Parathyroid adenoma (tissue), 2 donors: ENCODE results near the gene CDC42EP1.

Source experiments
- H2AFZ ChIP-seq: fragments of 300-600 bp; sonication (generic); one replicate; pipeline ENCODE4 v1.7.0; 2017; ENCODE audit warnings: antibody characterized with exemption, mild to moderate bottlenecking
- H3K27ac ChIP-seq: fragments of 300-600 bp; sonication (generic); one replicate; pipeline ENCODE4 v1.7.0; 2017
- H3K27me3 ChIP-seq: fragments of 300-600 bp; sonication (generic); one replicate; pipeline ENCODE4 v1.7.0; 2017; ENCODE audit warnings: low read length; ENCODE audit not compliant: control insufficient read depth, insufficient read depth
- H3K36me3 ChIP-seq: fragments of 300-600 bp; sonication (generic); one replicate; pipeline ENCODE4 v1.7.0; 2017; ENCODE audit warnings: low read length; ENCODE audit not compliant: control insufficient read depth, insufficient read depth
- H3K4me1 ChIP-seq: fragments of 300-600 bp; sonication (generic); one replicate; pipeline ENCODE4 v1.7.0; 2017; ENCODE audit warnings: control low read depth
- H3K4me2 ChIP-seq: fragments of 300-600 bp; sonication (generic); one replicate; pipeline ENCODE4 v1.7.0; 2017; ENCODE audit warnings: low read length
- H3K4me3 ChIP-seq: fragments of 300-600 bp; sonication (generic); one replicate; pipeline ENCODE4 v1.7.0; 2017; ENCODE audit warnings: low read depth, low read length
- H3K79me2 ChIP-seq: fragments of 300-600 bp; sonication (generic); one replicate; pipeline ENCODE4 v1.7.0; 2017; ENCODE audit warnings: control low read depth
- H3K9ac ChIP-seq: fragments of 300-600 bp; sonication (generic); one replicate; pipeline ENCODE4 v1.7.0; 2017; ENCODE audit warnings: mild to moderate bottlenecking
- H3K9me3 ChIP-seq: fragments of 300-600 bp; sonication (generic); one replicate; pipeline ENCODE4 v1.7.0; 2017; ENCODE audit warnings: low read length; ENCODE audit not compliant: control insufficient read depth
- CTCF ChIP-seq: fragments of 300-600 bp; sonication (generic); IDR thresholded peaks from one replicate; pipeline ENCODE4 v1.7.0; 2017; ENCODE audit warnings: antibody characterized with exemption, mild to moderate bottlenecking
- donor health status: primary hyperparathyroidism.

The CDC42EP1 gene

GRCh38 chr22:37516456-37516855 is 43.8 kb upstream of the CDC42EP1 start:
- Histone ChIP-seq H3K9me3 (no peaks in the 10 kb centered on the region), H3K27me3 (no peaks in the 10 kb centered on the region), H3K4me3 (no peak overlapping the region), H3K4me2 (no peak overlapping the region), H3K36me3 (no peaks in the 10 kb centered on the region), H3K9ac (no peak overlapping the region), H3K4me1 (no peaks in the 10 kb centered on the region), H3K79me2 (no peaks in the 10 kb centered on the region), H2AFZ (no peak overlapping the region), H3K27ac (no peak overlapping the region)
- TF ChIP-seq CTCF = no peak

- H3K4me3 ChIP-seq = peak overlapping the region; percentile 51
- no peaks in the 10 kb centered on the region for H3K79me2 ChIP-seq
- H3K36me3 ChIP-seq = no peaks in the 10 kb centered on the region
- H3K9ac ChIP-seq = no peak overlapping the region
- peak overlapping the region; percentile 73 for H3K4me2 ChIP-seq
- no peak overlapping the region for H2AFZ ChIP-seq
- TF ChIP-seq CTCF = no peak
- no peaks in the 10 kb centered on the region for H3K27me3 ChIP-seq
- no peaks in the 10 kb centered on the region for H3K9me3 ChIP-seq
- no peak overlapping the region for H3K27ac ChIP-seq
- H3K4me1 ChIP-seq = no peaks in the 10 kb centered on the region
Observed at GRCh38 chr22:37517826-37518450, 42.3 kb upstream of the CDC42EP1 start.

GRCh38 chr22:37518509-37519267 is 41.6 kb upstream of the CDC42EP1 start:
- H3K9ac ChIP-seq = no peak overlapping the region
- H3K79me2 ChIP-seq = no peaks in the 10 kb centered on the region
- H3K36me3 ChIP-seq = no peaks in the 10 kb centered on the region
- H3K9me3 ChIP-seq = no peaks in the 10 kb centered on the region
- peak overlapping the region; percentile 79 for H2AFZ ChIP-seq
- H3K27me3 ChIP-seq = no peaks in the 10 kb centered on the region
- no peaks in the 10 kb centered on the region for H3K4me1 ChIP-seq
- no peak overlapping the region for H3K27ac ChIP-seq
- TF ChIP-seq CTCF = no peak
- peak overlapping the region; percentile 73 for H3K4me2 ChIP-seq
- H3K4me3 ChIP-seq = peak overlapping the region; percentile 51

GRCh38 chr22:37519268-37520195 is 40.7 kb upstream of the CDC42EP1 start, which contains the start of gene CARD10:
CARD10 (minus strand) TSS chr22:37519415; CDS start chr22:37519200, 215 bp downstream.
- H3K36me3 ChIP-seq = no peaks in the 10 kb centered on the region
- no peak within 1 kb of the TSS for H3K9ac ChIP-seq
- H2AFZ ChIP-seq = peak within 1 kb of the TSS; percentile 79
- H3K79me2 ChIP-seq = no peaks in the 10 kb centered on the region
- H3K4me2 ChIP-seq = peak within 1 kb of the TSS; percentile 73
- H3K4me1 ChIP-seq = no peaks in the 10 kb centered on the region
- TF ChIP-seq CTCF = no peak
- H3K9me3 ChIP-seq = no peaks in the 10 kb centered on the region
- H3K4me3 ChIP-seq = peak within 1 kb of the TSS; percentile 51
- no peak within 1 kb of the TSS for H3K27ac ChIP-seq
- H3K27me3 ChIP-seq = no peaks in the 10 kb centered on the region
